Nephron (organoid): Measurements from ENCODE around the gene IPCEF1.
"Not testable (repeated sequence)": the region's sequence is repeated elsewhere in the genome, so short reads cannot be mapped to it uniquely, and the experiment has no call there.

Source experiments
- H3K27ac Mint-ChIP-seq, 3 experiments: 2 replicates each; pipeline ENCODE4 v1.8.0; 2020; ENCODE audit warnings: mixed read lengths in 3 of 3, mild to moderate bottlenecking in 2 of 3, moderate library complexity in 1 of 3
- H3K27me3 Mint-ChIP-seq: 2 replicates; pipeline ENCODE4 v1.8.0; 2021; ENCODE audit warnings: low read depth, mild to moderate bottlenecking, moderate library complexity, mixed read lengths
- H3K36me3 Mint-ChIP-seq: 2 replicates; pipeline ENCODE4 v1.8.0; 2020; ENCODE audit warnings: low read depth, mixed read lengths
- H3K4me1 Mint-ChIP-seq: 2 replicates; pipeline ENCODE4 v1.8.0; 2020; ENCODE audit warnings: mixed read lengths
- H3K4me3 Mint-ChIP-seq, 3 experiments: 2 replicates each; pipeline ENCODE4 v1.8.0; 2020; ENCODE audit warnings: mild to moderate bottlenecking in 3 of 3, mixed read lengths in 3 of 3, moderate library complexity in 2 of 3
- H3K9me3 Mint-ChIP-seq: 2 replicates; pipeline ENCODE4 v1.8.0; 2020; ENCODE audit warnings: mixed read lengths
- TF ChIP-seq, protein P1 (sequence below), 3 experiments: fragments of 200-600 bp; sonication (generic); IDR thresholded peaks; one replicate each; pipeline ENCODE4 v1.5.0; 2021; ENCODE audit warnings: antibody characterized with exemption in 3 of 3; ENCODE audit not compliant: unreplicated experiment in 3 of 3

Gene IPCEF1

GRCh38 chr6:154241581-154241980 lies 115.0 kb downstream of the IPCEF1 start:
- Mint-ChIP-seq H3K9me3 (no peaks in the 10 kb centered on the region), H3K36me3 (no peaks in the 10 kb centered on the region), H3K4me1 (peaks cover 24% of the 10 kb centered on the region), H3K4me3 (no peak overlapping the region), H3K27me3 (no peaks in the 10 kb centered on the region), H3K27ac (no peak overlapping the region)
- TF ChIP-seq, protein P1, sequence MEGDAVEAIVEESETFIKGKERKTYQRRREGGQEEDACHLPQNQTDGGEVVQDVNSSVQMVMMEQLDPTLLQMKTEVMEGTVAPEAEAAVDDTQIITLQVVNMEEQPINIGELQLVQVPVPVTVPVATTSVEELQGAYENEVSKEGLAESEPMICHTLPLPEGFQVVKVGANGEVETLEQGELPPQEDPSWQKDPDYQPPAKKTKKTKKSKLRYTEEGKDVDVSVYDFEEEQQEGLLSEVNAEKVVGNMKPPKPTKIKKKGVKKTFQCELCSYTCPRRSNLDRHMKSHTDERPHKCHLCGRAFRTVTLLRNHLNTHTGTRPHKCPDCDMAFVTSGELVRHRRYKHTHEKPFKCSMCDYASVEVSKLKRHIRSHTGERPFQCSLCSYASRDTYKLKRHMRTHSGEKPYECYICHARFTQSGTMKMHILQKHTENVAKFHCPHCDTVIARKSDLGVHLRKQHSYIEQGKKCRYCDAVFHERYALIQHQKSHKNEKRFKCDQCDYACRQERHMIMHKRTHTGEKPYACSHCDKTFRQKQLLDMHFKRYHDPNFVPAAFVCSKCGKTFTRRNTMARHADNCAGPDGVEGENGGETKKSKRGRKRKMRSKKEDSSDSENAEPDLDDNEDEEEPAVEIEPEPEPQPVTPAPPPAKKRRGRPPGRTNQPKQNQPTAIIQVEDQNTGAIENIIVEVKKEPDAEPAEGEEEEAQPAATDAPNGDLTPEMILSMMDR (IDR thresholded peaks at IDR 0.05; ENCODE audit: unreplicated experiment in 3 of 3), result no peak

DNA sequence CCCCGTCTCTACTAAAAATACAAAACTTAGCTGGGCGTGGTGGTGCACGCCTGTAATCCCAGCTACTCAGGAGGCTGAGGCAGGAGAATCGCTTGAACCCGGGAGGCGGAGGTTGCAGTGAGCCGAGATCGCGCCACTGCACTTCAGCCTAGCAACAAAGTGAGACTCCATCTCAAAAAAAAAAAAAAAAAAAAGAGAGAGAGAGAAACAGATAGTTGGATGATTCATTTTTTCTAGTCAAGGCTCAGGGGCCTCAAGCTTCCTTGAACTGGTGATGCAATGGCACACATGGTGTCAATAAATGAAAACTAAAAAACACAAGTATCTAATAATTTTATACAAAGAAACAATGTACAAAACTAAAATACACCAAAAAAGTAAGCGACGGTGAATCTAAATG lies 115.5 kb downstream of the IPCEF1 start:
- H3K4me3 Mint-ChIP-seq, H3K9me3 Mint-ChIP-seq, H3K27me3 Mint-ChIP-seq, H3K36me3 Mint-ChIP-seq, H3K27ac Mint-ChIP-seq: not testable (repeated sequence)
- peaks cover 23% of the 10 kb centered on the region for H3K4me1 Mint-ChIP-seq

GRCh38 chr6:154239392-154239791 lies 117.2 kb downstream of the IPCEF1 start:
- Mint-ChIP-seq H3K4me3 (no peak overlapping the region), H3K27me3 (no peaks in the 10 kb centered on the region), H3K36me3 (no peaks in the 10 kb centered on the region), H3K4me1 (peaks cover 17% of the 10 kb centered on the region), H3K9me3 (no peaks in the 10 kb centered on the region), H3K27ac (no peak overlapping the region)
- TF ChIP-seq, protein P1 (IDR thresholded peaks at IDR 0.05; ENCODE audit: unreplicated experiment in 3 of 3), result no peak

DNA sequence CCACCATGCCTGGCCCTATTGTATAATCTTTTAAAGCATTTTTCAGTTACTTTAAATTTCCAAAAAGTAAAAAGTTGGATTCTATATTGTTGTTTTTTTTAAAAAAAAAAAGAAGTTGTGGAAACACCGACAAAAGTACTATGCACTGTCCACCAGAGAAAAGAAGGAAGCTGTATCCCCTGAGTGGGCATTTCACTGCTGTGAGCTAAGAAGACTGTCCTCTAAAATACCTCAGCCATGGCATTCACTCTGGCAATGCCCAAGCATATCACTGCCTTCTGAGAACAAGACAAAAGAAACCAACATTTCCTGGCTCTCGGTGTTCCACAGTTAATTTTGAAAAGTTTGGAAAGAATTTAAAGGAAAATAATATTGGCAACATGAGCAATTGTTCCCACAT lies 117.8 kb downstream of the IPCEF1 start:
- Mint-ChIP-seq H3K4me1 (peaks cover 11% of the 10 kb centered on the region), H3K27ac (no peak overlapping the region), H3K4me3 (no peak overlapping the region), H3K9me3 (no peaks in the 10 kb centered on the region), H3K36me3 (no peaks in the 10 kb centered on the region), H3K27me3 (no peaks in the 10 kb centered on the region)
- TF ChIP-seq, protein P1 (IDR thresholded peaks at IDR 0.05; ENCODE audit: unreplicated experiment in 3 of 3), result no peak

GRCh38 chr6:154236646-154237301 lies 119.8 kb downstream of the IPCEF1 start:
- Mint-ChIP-seq H3K36me3 (no peaks in the 10 kb centered on the region), H3K9me3 (no peaks in the 10 kb centered on the region), H3K4me3 (no peak overlapping the region), H3K4me1 (peaks cover 11% of the 10 kb centered on the region), H3K27me3 (no peaks in the 10 kb centered on the region), H3K27ac (no peak overlapping the region)
- TF ChIP-seq, protein P1 (IDR thresholded peaks at IDR 0.05; ENCODE audit: unreplicated experiment in 3 of 3), result no peak

DNA sequence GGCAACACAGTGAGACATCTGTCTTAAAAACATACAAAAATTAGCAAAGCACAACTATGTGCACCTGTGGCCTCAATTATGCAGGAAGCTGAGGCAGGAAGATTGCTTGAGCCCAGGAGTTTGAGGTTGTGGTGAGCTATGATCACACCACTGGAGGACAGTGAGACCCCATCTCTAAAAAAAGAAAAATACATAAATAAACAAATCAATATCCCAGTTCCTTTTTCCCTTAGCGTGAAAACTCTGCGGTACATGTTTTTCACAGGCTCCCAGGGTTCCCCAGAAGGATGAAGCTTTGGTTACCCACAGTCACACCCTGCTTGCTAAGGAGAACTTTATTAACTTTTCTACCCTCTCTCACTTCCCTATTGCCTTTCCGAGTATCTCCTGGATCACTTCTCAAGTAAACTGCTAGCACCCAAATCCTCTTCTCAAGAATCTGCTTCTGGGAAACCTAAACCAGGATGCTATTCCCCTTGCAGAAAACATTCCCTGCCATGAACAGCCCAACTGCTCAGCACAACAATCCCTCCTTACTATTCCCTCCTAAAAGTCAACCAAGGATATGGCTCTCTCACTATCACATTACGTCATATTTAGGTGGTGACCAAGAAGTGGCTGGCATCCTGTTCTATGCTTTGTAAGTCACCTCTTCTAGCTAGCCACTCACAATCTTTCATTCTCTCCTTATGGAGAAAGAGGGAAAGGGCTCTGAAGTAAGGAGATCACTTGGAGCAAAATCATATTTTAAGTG lies 122.4 kb downstream of the IPCEF1 start:
- no peak overlapping the region for H3K27ac Mint-ChIP-seq
- no peaks in the 10 kb centered on the region for H3K9me3 Mint-ChIP-seq

More for the DNA sequence above, 122.4 kb downstream of the IPCEF1 start:
- no peak overlapping the region for H3K4me3 Mint-ChIP-seq
- no peaks in the 10 kb centered on the region for H3K27me3 Mint-ChIP-seq
- H3K4me1 Mint-ChIP-seq, result peaks cover 11% of the 10 kb centered on the region
- TF ChIP-seq, protein P1 (IDR thresholded peaks at IDR 0.05; ENCODE audit: unreplicated experiment in 3 of 3), result no peak
- no peaks in the 10 kb centered on the region for H3K36me3 Mint-ChIP-seq
